Fibroblast of peridontal ligament (primary cell): Measurements from ENCODE around the gene TMED6.
A peak's percentile ranks its signal among the peaks of the same experiment; 100 is the strongest.
"Not testable (repeated sequence)": the region's sequence is repeated elsewhere in the genome, so short reads cannot be mapped to it uniquely, and the experiment has no call there.

Experiments used
- DNase-seq: peaks from one replicate; pipeline ENCODE4 v3.0.0-alpha.2; 2010; ENCODE audit errors: extremely low read depth

TMED6 gene

DNA sequence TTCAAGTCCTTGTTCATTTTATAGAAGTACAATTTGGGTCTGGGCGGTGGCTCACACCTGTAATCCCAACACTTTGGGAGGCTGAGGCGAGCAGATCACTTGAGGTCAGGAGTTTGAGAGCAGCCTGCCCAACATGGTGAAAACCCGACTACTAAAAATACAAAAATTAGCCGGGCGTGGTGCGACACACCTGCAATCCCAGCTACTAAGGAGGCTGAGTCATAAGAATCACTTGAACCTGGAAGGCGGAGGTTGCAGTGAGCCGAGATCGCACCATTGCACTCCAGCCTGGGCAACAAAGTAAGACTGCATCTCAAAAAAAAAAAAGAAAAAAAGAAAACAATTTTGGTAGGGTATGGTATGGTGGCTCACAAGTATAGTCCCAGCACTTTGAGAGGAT, 8.5 kb upstream of the TMED6 start:
- DNase-seq: not testable (repeated sequence)

DNA sequence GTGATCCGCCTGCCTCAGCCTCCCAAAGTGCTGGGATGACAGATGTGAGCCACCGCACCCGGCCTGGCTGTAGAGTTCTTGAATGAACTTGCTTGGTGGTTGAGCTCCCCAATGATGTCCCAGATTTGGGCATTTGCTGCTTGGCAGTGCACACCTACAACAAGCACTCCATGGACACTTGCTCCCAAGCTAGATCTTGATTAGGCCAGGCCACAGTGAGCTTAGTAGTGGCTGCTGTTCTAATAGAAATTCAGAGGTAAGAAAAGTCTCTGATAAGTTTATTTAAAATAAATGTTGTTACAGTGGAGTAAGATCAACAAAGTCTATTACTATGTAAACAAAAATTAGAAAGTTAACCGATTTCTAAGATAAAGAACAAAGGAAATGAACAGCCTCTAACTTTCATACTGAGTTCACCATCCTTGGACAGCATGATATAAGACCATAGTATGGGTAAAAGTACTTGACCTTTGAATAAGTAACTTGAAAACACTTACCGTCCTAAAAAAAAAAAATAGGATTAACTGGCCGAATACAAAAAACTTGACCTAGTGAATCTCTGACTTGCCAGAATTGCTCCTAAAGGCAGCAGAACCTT, 951 bp downstream of the TMED6 start:
- DNase-seq: no peak

DNA sequence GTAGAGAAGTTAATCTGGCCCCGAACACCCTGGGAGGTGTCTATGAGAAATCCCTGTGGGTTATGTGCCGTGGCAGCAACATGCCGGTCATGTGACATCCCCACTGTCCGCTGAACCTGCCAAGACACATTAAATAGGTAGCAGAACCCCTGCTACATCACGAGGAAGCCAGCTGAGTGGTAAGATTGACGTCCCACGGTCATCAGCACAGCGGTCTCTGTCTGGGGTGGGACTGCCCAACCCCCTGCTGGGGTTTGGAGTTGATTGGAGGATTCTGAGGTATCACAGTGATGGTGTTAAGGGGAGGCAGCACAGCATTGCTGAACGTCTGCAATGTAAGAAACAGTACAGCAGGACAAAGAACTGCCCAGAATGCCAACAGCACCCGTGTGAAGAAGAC, 2.0 kb downstream of the TMED6 start:
- DNase-seq: no peak

DNA sequence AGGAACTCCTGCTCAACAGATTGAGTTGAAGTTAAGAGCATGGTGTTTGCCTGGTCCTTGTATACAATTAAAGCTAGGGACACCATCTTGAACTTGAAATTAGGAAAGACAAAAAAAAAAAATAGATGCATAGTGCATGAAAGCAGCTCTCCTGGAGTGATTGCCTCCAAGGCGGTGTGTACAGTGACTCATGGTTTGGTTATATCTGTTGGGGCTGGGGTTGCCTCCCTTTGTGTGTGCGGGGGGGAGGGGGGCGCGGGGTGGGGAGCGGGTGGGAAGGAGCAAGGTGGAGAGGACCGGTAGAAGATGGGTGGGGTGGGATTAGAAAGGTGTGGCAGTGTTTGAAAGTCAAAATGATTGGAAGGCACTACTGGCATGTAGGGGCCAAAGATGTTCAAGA, 3.4 kb downstream of the TMED6 start:
- no peak for DNase-seq

DNA sequence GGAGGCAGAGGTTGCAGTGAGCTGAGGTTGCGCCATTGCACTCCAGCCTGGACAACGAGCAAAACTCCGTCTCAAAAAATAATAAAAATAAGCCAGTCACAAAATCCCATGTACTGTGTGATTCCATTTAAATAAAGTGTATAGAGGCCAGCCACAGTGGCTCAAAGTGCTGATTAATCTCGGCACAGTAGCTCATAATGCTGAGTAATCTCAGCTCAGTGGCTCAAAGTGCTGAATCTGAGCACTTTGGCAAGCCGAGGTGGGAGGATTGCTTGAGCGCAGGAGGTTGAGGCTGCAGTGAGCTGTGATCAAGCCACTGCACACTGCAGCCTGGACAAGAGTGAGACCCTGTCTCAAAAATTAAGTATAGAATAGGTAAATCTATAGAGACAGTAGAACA, 4.9 kb downstream of the TMED6 start:
- DNase-seq: no peak

DNA sequence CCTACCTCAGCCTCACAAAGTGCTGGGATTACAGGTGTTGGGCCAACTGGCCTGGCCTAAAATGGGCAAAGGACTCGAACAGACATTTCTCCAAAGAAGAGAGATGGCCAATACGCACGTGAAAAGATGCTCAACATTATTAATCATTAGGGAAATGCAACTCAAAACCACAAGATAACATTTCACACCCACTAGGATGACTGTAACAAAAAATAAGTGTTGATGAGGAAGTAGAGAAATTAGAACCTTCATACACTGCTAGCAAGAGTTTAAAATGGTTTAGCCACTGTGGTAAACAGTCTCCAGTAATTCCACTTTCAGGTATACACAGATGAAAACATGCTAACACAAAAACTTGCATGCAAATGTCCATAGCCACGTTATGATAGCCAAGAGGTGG, 5.7 kb downstream of the TMED6 start:
- no peak for DNase-seq

DNA sequence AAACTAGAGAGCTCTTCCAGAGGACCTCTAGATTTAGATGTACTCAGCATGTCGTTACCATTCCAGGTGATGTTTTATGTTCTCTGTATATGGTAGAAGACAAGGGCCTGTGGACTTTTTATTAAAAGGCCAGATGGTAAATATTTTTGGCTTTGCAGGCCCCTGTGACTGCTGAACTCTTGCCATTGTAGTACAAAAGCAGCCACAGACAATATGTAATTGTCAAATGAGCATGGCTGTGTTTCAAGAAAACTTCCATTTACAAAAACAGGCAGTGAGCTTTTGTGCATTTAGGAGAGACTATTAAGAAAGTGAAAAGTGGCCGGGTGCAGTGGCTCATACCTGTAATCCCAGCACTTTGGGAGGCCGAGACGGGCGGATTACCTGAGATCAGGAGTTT, 7.4 kb downstream of the TMED6 start:
- no peak for DNase-seq

DNA sequence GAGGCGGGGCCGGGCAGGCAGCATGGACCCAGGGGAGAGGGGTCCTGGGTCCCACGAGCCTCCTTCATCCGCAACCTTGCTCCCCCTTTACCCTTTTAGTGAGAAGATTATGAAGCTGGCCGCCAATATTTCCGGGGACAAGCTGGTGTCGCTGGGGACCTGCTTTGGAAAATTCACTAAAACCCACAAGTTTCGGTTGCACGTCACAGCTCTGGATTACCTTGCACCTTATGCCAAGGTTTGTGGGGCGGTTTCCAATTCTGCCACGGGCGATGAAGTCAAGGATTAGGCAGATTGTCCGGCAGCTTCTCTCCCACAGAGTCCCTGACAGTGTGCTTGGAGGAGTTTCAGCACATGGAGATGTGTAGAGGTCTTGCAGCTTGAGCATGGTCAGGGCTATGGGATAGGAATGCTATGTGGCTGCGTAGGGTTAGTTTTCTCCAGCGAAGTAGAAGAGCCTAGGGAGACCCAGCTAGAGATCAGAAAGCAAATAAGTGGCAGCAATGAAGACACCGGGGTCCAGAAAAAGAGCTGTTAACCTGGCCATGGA, 11.4 kb downstream of the TMED6 start:
- DNase-seq: no peak

DNA sequence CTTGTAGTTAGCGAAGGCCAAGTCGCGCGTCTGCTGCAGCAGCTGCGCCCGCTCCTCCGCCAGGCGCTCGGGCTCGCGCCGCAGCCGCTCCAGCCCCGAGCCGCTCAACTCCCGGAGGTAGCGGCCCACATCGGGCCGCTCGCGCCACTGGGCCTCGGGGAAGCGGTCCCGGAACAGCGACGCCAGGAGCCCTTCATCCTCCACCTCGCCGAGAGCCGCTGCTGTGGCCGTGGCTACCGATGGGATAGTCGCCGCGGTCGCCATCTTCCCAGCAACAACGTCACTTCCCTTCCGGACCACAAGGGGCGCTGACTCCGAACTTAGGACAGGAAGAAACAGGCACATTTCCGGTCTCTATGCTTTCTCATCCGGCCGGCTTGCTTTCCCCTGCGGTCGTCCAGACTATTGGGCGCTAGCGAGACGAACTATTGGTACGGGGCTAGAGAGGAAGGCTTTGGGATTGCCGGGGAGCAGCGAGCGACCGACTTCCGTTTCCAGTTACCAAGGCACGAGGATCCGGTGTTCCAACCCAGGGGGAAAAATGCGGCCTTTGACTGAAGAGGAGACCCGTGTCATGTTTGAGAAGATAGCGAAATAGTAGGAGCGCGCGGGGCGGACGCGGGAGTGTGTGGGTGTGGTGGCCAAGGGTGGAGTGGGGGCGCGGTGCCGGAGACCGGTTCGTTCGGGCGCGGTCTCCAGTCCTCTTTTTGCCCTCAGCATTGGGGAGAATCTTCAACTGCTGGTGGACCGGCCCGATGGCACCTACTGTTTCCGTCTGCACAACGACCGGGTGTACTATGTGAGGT, 12.1 kb downstream of the TMED6 start, which contains the start of the genes COG8 and NIP7:
COG8 (minus strand) TSS at position 276 of the 806 bp plus-strand sequence; CDS start at position 264, 12 bp downstream.
NIP7 (plus strand) TSS at position 484 of the 806 bp plus-strand sequence; CDS start at position 542, 58 bp downstream.
- peak; percentile 99 for DNase-seq

DNA sequence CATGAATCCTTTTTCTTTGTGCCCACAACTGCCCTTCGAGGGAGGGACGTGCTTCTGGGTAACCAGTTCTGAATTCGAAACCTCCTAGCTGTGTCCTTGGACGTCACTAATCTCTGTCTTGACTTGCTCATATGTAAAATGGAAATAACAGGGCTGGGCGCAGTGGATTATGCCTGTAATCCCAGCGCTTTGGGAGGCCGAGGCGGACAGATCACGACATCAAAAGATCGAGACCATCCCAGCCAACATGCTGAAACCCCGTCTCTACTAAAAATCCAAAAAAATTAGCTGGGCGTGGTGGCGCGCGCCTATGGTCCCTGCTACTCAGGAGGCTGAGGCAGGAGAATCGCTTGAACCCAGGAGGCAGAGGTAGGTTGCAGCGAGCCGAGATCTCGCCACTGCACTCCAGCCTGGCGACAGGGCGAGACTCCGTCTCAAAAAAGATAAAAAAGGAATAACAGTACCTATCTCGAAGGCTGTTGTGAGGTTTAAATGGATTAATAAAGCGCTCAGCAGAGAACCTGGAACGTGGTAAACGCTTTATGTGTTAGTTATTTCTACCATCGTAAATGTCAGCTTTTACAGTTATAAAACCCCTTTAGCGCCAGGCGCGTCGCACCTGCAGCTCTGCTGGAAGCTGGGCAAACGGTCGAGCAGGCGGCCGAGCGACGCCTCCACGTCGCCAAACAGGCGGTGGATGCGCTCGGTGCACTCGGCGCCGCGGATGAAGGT, 12.9 kb downstream of the TMED6 start:
- DNase-seq: no peak

DNA sequence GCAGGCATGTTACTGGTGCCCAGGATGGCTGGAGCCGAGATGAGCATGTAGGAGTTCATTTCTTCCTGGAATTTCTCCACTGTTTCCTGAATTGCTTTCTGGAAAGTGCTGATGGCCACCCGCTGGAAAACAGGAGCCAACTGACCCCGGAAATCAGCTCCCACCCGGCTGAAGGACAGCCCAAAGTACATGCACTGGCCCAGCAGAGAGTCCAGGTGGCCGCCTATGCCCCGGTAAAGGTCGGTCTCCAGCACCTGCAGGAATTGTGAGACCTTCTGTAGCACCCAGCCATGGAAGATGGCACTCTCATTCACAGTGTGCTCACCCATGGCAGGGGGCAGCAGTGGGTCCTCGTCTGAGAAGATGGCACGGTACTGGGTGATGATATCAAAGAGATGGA, 16.9 kb downstream of the TMED6 start:
- no peak for DNase-seq

DNA sequence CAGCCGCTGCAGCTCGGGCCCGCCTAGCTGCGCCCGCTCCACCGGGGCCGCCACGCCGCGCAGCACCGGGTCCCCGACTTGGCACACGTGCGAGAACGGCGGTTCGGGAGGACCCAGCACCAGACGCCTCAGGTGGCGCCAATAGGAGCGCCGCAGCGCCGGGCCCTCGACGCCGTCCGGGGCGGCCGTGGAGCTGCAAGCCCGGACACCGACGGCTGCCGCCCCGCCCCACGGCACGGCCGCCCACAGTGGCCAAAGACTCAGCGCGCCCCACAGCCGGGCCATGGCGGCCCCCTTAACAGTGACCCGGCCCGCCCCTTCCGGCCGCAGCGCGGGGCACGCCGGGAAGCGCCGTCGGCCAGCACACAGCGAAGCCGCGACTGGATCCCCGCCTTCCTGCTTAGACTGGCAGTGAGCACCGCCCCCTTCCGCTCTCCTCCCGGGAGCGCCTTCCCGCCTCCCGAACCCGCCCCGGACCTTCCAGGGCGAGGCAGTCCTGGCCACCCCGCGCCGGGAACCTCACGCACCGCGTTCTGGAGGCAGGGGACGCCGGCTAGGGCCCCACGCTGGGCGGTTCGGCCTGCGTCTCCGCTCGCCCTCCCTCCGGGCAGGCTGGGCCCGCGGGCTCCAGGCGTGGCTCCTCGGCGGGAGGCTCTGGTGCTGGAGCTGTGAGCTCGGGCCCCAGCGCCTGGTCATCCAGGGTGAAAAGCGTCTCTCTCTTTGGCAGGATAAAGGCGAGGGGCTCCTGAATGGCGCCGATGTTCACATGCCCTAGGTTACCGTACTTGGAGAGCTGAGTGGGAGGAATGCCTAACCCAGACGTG, 21.1 kb downstream of the TMED6 start, which contains the start of gene PDF:
PDF (minus strand) TSS at position 303 of the 824 bp plus-strand sequence; CDS start at position 285, 18 bp downstream.
- DNase-seq: peak; percentile 85

DNA sequence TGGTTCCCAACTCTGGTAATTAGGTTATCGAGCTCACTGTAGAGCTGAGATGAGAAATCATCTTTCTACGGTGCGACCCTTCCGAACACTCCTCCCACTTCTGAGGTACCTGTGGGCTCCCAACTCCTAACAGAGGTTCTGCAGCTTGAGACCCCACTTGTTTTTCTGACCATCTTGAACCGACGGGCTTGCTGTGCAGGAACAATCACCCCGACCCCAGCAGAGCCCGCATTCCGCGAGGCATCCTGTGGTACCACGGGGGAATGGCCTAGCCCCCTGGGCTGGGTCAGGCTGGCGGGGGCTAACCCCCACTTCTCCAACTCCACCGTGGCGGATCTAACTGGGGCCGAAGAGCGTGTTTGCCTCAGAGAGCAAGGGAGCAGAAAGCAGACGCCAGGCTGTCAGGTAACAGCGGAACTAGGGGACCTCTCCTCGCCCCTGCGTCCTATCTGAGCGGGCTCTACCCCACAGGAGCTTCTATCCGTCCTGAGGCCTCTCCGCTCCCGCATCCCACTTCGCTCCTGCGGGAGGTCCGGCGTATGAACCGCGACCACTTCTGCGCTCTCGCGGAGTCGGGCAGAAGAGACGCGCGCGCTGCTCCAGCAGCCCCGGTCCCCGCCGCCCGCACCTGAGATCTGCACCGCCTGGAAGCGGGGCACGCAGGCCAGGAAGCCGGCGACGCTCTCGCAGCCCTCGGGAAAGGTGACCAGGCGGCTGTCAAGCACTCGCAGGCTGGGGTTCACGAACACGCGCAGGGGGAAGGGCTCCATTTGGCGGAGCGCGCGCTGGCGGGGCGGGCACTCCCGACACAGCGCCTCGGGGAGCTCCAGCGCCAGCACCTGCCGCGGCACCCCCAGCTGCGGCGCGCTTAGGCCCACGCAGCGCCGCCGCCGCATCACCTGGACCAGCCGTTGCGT, 22.0 kb downstream of the TMED6 start:
- DNase-seq: no peak

DNA sequence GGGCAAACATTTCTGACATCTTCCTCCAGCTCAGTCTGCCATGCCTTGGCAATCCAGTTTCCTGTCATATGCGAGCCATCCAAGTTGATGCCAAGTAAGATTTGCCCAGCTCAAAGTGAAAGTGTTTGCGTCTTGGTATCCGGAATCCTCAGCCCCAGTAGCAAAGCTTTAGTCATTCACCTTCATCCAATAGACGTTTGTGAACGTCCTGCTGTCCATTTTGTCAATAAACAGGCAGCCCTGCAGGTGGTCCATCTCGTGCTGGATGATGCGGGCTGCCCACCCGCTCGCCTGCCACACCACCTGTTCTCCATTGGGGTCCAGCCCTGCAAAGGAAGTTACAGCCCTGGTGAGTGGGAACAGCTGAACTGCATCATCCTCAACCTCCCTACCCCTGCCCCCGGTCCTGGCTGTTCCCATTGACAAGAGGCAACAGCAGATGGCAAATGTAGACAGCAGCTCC, 22.7 kb downstream of the TMED6 start:
- DNase-seq: no peak

DNA sequence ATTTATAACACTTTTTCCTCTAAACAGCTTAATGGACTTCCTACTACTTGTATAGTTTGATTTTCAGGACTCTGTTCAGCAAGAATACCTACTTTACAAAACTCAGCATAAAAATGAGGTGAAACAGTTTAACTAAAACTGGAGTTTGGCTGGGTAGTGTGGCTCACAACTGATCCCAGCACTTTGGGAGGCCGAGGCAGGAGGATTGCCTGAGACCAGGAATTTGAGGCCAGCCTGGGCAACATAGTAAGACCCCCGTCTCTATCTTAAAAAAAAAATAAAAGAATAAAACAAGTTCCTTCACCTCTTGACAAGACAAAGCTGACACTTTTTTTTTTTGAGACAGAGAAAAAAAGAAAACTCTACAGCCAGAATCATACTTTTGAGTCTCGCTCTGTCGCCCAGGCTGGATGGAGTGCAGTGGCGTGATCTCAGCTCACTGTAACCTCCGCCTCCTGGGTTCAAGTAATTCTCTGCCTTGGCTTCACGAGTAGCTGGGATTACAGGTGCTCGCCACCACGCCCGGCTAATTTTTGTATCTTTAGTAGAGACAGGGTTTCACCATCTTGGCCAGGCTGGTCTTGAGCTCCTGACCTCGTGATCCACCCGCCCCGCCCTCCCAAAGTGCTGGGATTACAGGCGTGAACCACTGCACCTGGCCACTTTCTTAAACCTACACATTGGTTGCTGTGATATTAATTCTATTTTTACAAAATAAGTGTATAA, 23.8 kb downstream of the TMED6 start:
- no peak for DNase-seq

DNA sequence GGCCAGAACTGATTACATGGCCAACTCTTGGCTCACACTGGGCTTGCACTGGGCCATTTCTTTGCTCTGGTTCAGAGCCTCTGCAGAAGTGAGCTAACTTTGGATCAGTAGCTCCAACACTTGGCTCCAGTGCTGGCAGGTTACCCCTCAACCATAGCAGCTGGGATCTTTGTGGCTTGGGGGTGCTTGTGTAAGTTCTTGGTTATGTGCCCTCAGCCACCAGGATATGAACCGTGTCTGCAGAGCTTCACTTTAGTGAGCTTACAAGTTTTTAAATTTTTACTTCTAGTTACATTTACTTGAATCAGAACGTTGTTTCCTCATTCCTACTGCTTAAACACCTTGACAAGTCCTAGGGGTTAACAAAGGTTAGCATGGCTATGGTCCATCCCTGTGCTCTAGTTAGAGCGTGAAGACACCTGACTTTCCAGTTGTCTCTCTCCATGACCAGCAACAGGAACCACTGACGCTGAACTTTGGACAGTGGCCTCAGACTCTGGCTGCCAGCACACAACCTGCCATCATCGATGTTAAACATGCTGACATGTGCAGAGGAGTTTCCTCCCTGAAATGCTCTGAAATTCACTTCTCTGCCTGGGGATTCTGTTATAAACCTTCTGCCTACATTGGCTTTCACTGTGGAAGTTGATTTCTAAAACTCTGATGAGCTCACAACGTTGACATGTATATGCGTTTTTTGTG, 25.3 kb downstream of the TMED6 start:
- DNase-seq: no peak

DNA sequence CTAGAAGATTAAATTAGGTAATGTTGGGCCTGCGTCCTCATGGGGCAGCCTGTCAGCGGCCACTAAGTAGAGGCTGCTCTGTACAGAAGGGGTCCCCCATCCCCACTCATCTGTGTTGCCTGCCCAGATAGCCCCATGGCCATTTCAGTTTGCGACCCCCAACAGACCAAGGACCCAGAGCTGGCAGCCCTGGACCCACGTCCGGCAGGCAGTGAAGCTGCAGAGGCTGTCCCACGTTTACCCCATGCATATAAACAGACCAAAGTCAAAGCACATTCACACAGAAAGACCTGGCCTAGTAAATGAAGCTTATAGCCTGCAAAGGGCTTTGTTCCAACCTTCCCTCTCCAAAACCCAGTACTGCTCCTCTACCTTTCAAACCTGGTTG, 25.8 kb downstream of the TMED6 start:
- no peak for DNase-seq

DNA sequence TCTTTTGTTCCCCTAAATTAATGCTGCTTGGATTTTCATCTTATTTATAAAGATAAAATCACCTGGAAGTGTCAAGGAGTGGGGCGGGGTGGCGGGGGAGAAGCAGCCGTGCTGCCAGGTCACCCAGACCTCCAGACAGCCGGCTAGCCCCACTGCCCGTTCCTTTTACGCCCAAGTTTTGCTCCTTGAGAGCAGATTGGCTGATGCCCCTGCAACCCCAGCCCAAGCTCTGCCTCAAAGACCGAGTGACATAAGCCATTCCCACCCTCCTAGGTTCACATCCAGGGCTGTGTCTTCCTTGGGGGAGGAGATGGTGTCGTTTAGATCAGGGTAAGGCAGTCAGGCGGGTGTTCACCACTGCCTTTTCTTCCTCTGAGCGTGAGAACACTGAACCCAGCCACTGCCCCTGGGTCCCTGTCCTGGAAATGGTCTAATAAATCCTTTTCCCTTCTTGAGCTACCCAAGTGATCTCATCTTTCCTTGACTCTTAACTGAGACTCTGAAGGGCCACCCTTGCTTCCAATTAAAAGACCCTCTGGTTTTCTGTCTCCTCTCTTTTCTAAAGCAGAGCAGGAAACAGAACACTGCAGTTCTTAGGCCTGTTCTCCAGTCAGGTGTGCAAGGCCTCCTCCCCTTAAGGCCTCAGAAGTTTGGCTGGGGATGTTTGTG, 26.9 kb downstream of the TMED6 start:
- no peak for DNase-seq
